GM21576 (cell line): Measurements from ENCODE around the gene DDX39A.
A peak's percentile ranks its signal among the peaks of the same experiment; 100 is the strongest.
"Not testable (repeated sequence)": the region's sequence is repeated elsewhere in the genome, so short reads cannot be mapped to it uniquely, and the experiment has no call there.

Source experiments
- ATAC-seq: cut with Tn5 transposase; IDR thresholded peaks from one replicate; pipeline ENCODE4 v1.9.1; 2021; ENCODE audit warnings: mild to moderate bottlenecking, moderate library complexity; ENCODE audit not compliant: unreplicated experiment

The DDX39A gene

DNA sequence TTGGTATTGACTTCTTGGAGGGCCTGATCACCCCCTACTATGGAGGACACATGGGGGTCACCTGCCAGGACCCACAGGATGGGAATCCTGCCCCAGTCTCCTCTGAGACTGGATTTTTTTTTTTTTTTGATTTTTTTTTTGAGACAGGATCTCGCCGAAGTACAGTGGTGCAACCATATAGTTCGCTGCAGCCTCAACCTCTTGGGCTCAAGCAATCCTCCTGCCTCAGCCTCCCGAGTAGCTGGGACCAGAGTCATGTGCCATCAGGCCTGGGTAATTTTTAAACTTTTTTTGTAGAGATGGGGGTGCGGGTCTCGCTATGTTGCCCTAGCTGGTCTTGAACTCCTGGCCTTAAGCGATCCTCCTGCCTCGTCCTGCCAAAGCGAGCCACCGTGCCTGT is 52.1 kb downstream of the DDX39A start:
- ATAC-seq, result no peak

DNA sequence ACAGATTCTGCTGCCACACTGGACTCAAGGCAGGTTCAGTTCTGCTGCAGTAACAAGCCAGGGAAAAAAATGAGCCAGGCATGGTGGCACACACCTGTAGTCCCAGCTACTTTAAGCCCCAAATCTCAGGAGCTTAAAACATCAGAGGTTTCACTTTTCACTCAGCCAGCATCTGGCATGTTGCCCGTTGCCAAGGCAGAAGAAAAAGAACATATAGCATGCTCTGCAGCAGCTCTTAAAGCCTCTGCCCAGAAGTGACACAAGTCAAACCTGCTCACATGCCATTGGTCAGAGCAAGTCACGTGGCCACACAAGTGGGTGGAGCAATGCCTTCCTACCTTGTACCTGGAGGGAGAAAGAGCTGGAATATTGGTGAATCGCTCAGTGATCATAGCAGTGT is 52.6 kb downstream of the DDX39A start:
- ATAC-seq, result peak; percentile 45

DNA sequence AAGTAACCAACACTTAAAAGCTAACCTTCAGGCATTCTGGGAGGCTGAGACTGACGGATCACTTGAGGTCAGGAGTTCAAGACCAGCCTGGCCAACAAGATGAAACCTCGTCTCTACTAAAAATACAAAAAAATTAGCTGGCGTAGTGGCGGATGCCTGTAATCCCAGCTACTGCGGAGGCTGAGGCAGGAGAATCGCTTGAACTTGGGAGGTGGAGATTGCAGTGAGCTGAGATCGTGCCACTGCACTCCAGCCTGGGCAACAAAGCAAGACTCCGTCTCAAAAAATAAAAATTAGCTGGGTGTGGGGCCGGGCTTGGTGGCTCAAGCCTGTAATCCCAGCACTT is 55.1 kb downstream of the DDX39A start:
- ATAC-seq, result not testable (repeated sequence)

- no peak for ATAC-seq
Measured at GRCh38 chr19:14363183-14364097, 55.7 kb downstream of the DDX39A start.

GRCh38 chr19:14361824-14362223 is 57.3 kb downstream of the DDX39A start:
- ATAC-seq, result no peak
